GM23338 (cell line): Measurements from ENCODE around the gene ALCAM. TPM values are rescaled to one million over a fixed set of nuclear protein-coding genes. Genes with fewer than 3 reads are reported as not detected.

Experiments used
- ATAC-seq: fragments of 200-7000 bp; cut with Tn5 transposase; 3 replicates; pipeline ENCODE4 v1.9.1; 2020
- DNase-seq: peaks from one replicate; pipeline ENCODE4 v3.0.0-alpha.2; 2015; ENCODE audit warnings: low spot score
- H2AFZ ChIP-seq: fragments of 200-600 bp; sonication (generic); 2 replicates; pipeline ENCODE4 v1.8.0; 2016; ENCODE audit warnings: antibody characterized with exemption, mild to moderate bottlenecking, moderate library complexity
- H3F3A ChIP-seq: fragments of 200-600 bp; sonication (generic); replicated peaks from 2 replicates; pipeline ENCODE4 v1.8.0; 2017; ENCODE audit warnings: antibody characterized with exemption, mixed run types, low read depth
- H3K27ac ChIP-seq: fragments of 200-600 bp; sonication (generic); 2 replicates; pipeline ENCODE4 v1.6.1; 2016; ENCODE audit warnings: low read depth
- H3K27me3 ChIP-seq: fragments of 200-600 bp; sonication (generic); 2 replicates; pipeline ENCODE4 v1.8.0; 2016; ENCODE audit warnings: mild to moderate bottlenecking, mixed run types, moderate library complexity; ENCODE audit not compliant: insufficient read depth
- H3K36me3 ChIP-seq: fragments of 200-600 bp; sonication (generic); 2 replicates; pipeline ENCODE4 v1.8.0; 2016; ENCODE audit warnings: mild to moderate bottlenecking; ENCODE audit not compliant: insufficient read depth
- H3K4me1 ChIP-seq: fragments of 200-600 bp; sonication (generic); 2 replicates; pipeline ENCODE4 v1.8.0; 2016; ENCODE audit warnings: mild to moderate bottlenecking, moderate library complexity; ENCODE audit not compliant: insufficient read depth
- H3K4me2 ChIP-seq: fragments of 200-600 bp; sonication (generic); 2 replicates; pipeline ENCODE4 v1.7.1; 2017; ENCODE audit warnings: mixed run types
- H3K4me3 ChIP-seq: fragments of 200-600 bp; sonication (generic); 2 replicates; pipeline ENCODE4 v1.6.1; 2016; ENCODE audit warnings: mixed run types
- H3K79me2 ChIP-seq: fragments of 200-600 bp; sonication (generic); replicated peaks from 2 replicates; pipeline ENCODE4 v1.8.0; 2017; ENCODE audit warnings: mild to moderate bottlenecking; ENCODE audit not compliant: insufficient read depth
- H3K9me2 ChIP-seq: fragments of 200-600 bp; sonication (generic); 2 replicates; pipeline ENCODE4 v1.8.0; 2017; ENCODE audit not compliant: insufficient read depth
- H4K20me1 ChIP-seq: fragments of 200-600 bp; sonication (generic); replicated peaks from 2 replicates; pipeline ENCODE4 v1.8.0; 2017; ENCODE audit warnings: mild to moderate bottlenecking; ENCODE audit not compliant: insufficient read depth
- H3K27ac Mint-ChIP-seq: 2 replicates; pipeline ENCODE4 v1.8.0; 2020; ENCODE audit warnings: inconsistent platforms, mild to moderate bottlenecking, moderate library complexity, mixed read lengths
- H3K27me3 Mint-ChIP-seq: 3 replicates; pipeline ENCODE4 v1.8.0; 2022; ENCODE audit warnings: low read depth, mild to moderate bottlenecking, moderate library complexity, mixed read lengths, inconsistent platforms; ENCODE audit not compliant: insufficient read depth, poor library complexity
- H3K36me3 Mint-ChIP-seq: 3 replicates; pipeline ENCODE4 v1.8.0; 2021; ENCODE audit warnings: low read depth, mild to moderate bottlenecking, inconsistent platforms, moderate library complexity, mixed read lengths
- H3K4me1 Mint-ChIP-seq: 3 replicates; pipeline ENCODE4 v1.8.0; 2020; ENCODE audit warnings: mild to moderate bottlenecking, inconsistent platforms, mixed read lengths
- H3K4me3 Mint-ChIP-seq: 3 replicates; pipeline ENCODE4 v1.8.0; 2021; ENCODE audit warnings: moderate library complexity, mild to moderate bottlenecking, inconsistent platforms, mixed read lengths
- H3K9me3 Mint-ChIP-seq: 3 replicates; pipeline ENCODE4 v1.8.0; 2020; ENCODE audit warnings: moderate library complexity, mild to moderate bottlenecking, inconsistent platforms, mixed read lengths
- CREB1 ChIP-seq: fragments of 250-450 bp; sonication (Bioruptor Pico); IDR thresholded peaks from 2 replicates; pipeline ENCODE4 v1.5.0; 2020; ENCODE audit warnings: low read depth, mild to moderate bottlenecking, moderate library complexity
- EZH2phosphoT487 ChIP-seq: fragments of 200-600 bp; sonication (generic); IDR thresholded peaks from one replicate; pipeline ENCODE4 v1.8.1; 2018; ENCODE audit warnings: antibody characterized with exemption; ENCODE audit not compliant: unreplicated experiment
- NANOG ChIP-seq: IDR thresholded peaks from 2 replicates; pipeline ENCODE4 v1.6.1; 2016; ENCODE audit warnings: antibody characterized with exemption, borderline replicate concordance
- POLR2AphosphoS5 ChIP-seq: IDR thresholded peaks from 2 replicates; pipeline ENCODE4 v1.6.1; 2016; ENCODE audit warnings: antibody characterized with exemption, low read depth
- STAT1 ChIP-seq: IDR thresholded peaks from one replicate; pipeline ENCODE4 v1.6.1; 2016; ENCODE audit warnings: antibody characterized with exemption; ENCODE audit not compliant: unreplicated experiment
- ZNF114 ChIP-seq: fragments of 250-450 bp; sonication (Bioruptor Pico); IDR thresholded peaks from 2 replicates; pipeline ENCODE4 v1.5.0; 2020; ENCODE audit warnings: mild to moderate bottlenecking, moderate library complexity
- polyA plus RNA-seq: library from polyadenylated mRNA; unstranded; fragments of >200 nt; fragmentation: Nextera tagmentation; extraction: Ambion mirVana; gene quantifications from 2 replicates; pipeline ENCODE4 v1.2.1, GENCODE V29; 2016
- total RNA-seq: library from RNA; depleted of rRNA; stranded (reverse); fragments of >200 nt; shearing (Covaris generic); gene quantifications from 2 replicates; pipeline ENCODE4 v1.2.3, GENCODE V29; 2014
- TF ChIP-seq, protein P1 (sequence below), 2 experiments: fragments of 200-600 bp in 1 of 2; sonication (generic) in 1 of 2; conservative IDR thresholded peaks; 2 replicates each; pipeline versions ENCODE4 v1.5.1 to v1.6.1; 2016 to 2017; ENCODE audit warnings: antibody characterized with exemption in 2 of 2, low read depth in 2 of 2, mild to moderate bottlenecking in 2 of 2, moderate library complexity in 1 of 2
- TF ChIP-seq, protein P2 (sequence below): IDR thresholded peaks from one replicate; pipeline ENCODE4 v1.6.1; 2018; ENCODE audit warnings: antibody characterized with exemption; ENCODE audit not compliant: unreplicated experiment
- TF ChIP-seq, protein P3 (sequence below): fragments of 250-450 bp; sonication (Bioruptor Pico); IDR thresholded peaks from 2 replicates; pipeline ENCODE4 v1.5.0; 2020; ENCODE audit warnings: mild to moderate bottlenecking, moderate library complexity

The ALCAM gene
- total and polyA plus RNA-seq, 2 experiments from 2014 or later: 11.3 to 36.0 TPM

DNA sequence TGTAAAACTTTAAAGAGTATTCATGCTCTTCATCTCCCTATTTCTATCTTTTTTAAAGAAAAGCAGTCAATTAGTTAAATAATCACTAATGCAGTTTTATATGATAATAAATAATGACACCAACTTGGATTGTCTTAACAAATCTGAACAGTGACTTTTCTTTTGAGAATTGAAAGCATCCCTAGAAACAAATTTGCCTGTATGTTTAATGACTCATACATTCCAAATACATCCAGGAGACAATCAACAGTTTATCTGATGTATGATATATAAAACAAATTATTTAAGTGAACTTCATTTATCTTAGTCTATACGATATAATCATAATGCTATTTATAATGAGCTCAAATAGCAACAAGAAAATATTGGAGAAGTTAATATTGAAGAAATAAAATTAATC lies 78.0 kb downstream of the ALCAM start:
- peaks cover 14% of the 10 kb centered on the region for H3K4me1 ChIP-seq
- no peaks in the 10 kb centered on the region; the same call in 2 of the 3 replicates for H3K36me3 Mint-ChIP-seq
- DNase-seq (no peak), ATAC-seq (no peak)
- no peaks in the 10 kb centered on the region for H3K27me3 ChIP-seq
- H3K27ac Mint-ChIP-seq: no peak overlapping the region
- no peak overlapping the region for H3K27ac ChIP-seq
- H3F3A ChIP-seq: no peaks in the 10 kb centered on the region
- H3K4me1 Mint-ChIP-seq: peaks cover 12% of the 10 kb centered on the region; the same call in 2 of the 3 replicates
- no peaks in the 10 kb centered on the region; the same call in 2 of the 3 replicates for H3K9me3 Mint-ChIP-seq
- H2AFZ ChIP-seq: no peak overlapping the region
- peaks cover 3% of the 10 kb centered on the region; the same call in 1 of the 2 replicates for H3K9me2 ChIP-seq
- TF ChIP-seq POLR2AphosphoS5: no peak
- TF ChIP-seq ZNF114 (CRISPR knock-in tag): no peak
- no peak overlapping the region for H3K4me2 ChIP-seq
- no peaks in the 10 kb centered on the region for H4K20me1 ChIP-seq
- H3K79me2 ChIP-seq: no peaks in the 10 kb centered on the region
- no peak overlapping the region for H3K4me3 ChIP-seq
- H3K4me3 Mint-ChIP-seq: no peak overlapping the region
- H3K27me3 Mint-ChIP-seq: peaks cover 2% of the 10 kb centered on the region
- no peaks in the 10 kb centered on the region for H3K36me3 ChIP-seq

DNA sequence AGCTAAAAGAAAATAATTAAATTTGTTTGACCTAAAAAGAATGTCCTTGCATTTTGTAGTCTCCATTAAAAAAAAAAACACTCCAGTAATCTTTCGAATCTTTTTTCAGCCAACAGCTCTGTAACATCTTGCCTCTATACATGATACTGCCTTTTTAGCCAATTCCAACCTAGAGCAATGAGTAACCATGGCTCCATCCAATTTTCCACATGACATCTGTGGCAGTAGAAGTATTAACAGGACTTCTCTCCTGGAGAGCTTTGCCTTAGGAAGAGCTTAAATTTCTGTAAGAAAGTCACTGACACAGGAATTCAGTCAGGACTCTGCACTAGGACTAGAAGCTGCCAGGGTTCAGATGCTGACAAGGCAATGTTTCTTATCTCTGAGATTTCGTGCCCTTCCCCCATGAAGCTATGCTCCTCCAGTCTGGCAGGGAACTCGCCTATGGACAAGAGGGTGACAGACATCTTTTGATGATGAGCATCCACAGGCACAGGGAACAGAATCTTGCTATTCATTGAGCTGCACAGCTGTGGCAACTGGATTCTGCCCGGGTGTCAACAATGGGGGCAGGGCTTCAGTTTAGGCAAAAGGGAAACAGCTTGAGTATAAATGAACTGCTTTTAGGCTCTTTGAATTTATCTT lies 81.8 kb downstream of the ALCAM start:
- H3K27me3 ChIP-seq: no peaks in the 10 kb centered on the region
- Mint-ChIP-seq H3K9me3 (no peaks in the 10 kb centered on the region; the same call in 2 of the 3 replicates), H3K27ac (peak overlapping the region; percentile 33), H3K36me3 (0 out of 3 replicates have a peak, but pooled peaks cover 5% of the 10 kb centered on the region), H3K27me3 (peaks cover 2% of the 10 kb centered on the region), H3K4me1 (peaks cover 12% of the 10 kb centered on the region; the same call in 2 of the 3 replicates), H3K4me3 (no peak overlapping the region)
- H3K4me2 ChIP-seq: 0 out of 2 replicates have a peak overlapping the region, but pooled peaks have one; percentile 29
- H3K79me2 ChIP-seq: 0 out of 2 replicates have a peak, but pooled peaks cover 3% of the 10 kb centered on the region
- H3K4me3 ChIP-seq: no peak overlapping the region
- no peaks in the 10 kb centered on the region for H4K20me1 ChIP-seq
- H3K36me3 ChIP-seq: no peaks in the 10 kb centered on the region
- DNase-seq (peak; percentile 28), ATAC-seq (peak; percentile 34; the same call in 1 of the 3 replicates)
- peaks cover 3% of the 10 kb centered on the region; the same call in 1 of the 2 replicates for H3K9me2 ChIP-seq
- peaks cover 14% of the 10 kb centered on the region for H3K4me1 ChIP-seq
- H3F3A ChIP-seq: no peaks in the 10 kb centered on the region
- no peak overlapping the region for H3K27ac ChIP-seq
- no peak overlapping the region for H2AFZ ChIP-seq
- no peak for TF ChIP-seq NANOG
- TF ChIP-seq, protein P1, sequence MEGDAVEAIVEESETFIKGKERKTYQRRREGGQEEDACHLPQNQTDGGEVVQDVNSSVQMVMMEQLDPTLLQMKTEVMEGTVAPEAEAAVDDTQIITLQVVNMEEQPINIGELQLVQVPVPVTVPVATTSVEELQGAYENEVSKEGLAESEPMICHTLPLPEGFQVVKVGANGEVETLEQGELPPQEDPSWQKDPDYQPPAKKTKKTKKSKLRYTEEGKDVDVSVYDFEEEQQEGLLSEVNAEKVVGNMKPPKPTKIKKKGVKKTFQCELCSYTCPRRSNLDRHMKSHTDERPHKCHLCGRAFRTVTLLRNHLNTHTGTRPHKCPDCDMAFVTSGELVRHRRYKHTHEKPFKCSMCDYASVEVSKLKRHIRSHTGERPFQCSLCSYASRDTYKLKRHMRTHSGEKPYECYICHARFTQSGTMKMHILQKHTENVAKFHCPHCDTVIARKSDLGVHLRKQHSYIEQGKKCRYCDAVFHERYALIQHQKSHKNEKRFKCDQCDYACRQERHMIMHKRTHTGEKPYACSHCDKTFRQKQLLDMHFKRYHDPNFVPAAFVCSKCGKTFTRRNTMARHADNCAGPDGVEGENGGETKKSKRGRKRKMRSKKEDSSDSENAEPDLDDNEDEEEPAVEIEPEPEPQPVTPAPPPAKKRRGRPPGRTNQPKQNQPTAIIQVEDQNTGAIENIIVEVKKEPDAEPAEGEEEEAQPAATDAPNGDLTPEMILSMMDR (conservative IDR thresholded peaks at IDR 0.05; ENCODE audit: low read depth in 2 of 2): no peak
- TF ChIP-seq CREB1 (CRISPR knock-in tag): no peak
- TF ChIP-seq, protein P2, sequence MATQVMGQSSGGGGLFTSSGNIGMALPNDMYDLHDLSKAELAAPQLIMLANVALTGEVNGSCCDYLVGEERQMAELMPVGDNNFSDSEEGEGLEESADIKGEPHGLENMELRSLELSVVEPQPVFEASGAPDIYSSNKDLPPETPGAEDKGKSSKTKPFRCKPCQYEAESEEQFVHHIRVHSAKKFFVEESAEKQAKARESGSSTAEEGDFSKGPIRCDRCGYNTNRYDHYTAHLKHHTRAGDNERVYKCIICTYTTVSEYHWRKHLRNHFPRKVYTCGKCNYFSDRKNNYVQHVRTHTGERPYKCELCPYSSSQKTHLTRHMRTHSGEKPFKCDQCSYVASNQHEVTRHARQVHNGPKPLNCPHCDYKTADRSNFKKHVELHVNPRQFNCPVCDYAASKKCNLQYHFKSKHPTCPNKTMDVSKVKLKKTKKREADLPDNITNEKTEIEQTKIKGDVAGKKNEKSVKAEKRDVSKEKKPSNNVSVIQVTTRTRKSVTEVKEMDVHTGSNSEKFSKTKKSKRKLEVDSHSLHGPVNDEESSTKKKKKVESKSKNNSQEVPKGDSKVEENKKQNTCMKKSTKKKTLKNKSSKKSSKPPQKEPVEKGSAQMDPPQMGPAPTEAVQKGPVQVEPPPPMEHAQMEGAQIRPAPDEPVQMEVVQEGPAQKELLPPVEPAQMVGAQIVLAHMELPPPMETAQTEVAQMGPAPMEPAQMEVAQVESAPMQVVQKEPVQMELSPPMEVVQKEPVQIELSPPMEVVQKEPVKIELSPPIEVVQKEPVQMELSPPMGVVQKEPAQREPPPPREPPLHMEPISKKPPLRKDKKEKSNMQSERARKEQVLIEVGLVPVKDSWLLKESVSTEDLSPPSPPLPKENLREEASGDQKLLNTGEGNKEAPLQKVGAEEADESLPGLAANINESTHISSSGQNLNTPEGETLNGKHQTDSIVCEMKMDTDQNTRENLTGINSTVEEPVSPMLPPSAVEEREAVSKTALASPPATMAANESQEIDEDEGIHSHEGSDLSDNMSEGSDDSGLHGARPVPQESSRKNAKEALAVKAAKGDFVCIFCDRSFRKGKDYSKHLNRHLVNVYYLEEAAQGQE: no peak
- no peak for TF ChIP-seq STAT1
- TF ChIP-seq, protein P3, sequence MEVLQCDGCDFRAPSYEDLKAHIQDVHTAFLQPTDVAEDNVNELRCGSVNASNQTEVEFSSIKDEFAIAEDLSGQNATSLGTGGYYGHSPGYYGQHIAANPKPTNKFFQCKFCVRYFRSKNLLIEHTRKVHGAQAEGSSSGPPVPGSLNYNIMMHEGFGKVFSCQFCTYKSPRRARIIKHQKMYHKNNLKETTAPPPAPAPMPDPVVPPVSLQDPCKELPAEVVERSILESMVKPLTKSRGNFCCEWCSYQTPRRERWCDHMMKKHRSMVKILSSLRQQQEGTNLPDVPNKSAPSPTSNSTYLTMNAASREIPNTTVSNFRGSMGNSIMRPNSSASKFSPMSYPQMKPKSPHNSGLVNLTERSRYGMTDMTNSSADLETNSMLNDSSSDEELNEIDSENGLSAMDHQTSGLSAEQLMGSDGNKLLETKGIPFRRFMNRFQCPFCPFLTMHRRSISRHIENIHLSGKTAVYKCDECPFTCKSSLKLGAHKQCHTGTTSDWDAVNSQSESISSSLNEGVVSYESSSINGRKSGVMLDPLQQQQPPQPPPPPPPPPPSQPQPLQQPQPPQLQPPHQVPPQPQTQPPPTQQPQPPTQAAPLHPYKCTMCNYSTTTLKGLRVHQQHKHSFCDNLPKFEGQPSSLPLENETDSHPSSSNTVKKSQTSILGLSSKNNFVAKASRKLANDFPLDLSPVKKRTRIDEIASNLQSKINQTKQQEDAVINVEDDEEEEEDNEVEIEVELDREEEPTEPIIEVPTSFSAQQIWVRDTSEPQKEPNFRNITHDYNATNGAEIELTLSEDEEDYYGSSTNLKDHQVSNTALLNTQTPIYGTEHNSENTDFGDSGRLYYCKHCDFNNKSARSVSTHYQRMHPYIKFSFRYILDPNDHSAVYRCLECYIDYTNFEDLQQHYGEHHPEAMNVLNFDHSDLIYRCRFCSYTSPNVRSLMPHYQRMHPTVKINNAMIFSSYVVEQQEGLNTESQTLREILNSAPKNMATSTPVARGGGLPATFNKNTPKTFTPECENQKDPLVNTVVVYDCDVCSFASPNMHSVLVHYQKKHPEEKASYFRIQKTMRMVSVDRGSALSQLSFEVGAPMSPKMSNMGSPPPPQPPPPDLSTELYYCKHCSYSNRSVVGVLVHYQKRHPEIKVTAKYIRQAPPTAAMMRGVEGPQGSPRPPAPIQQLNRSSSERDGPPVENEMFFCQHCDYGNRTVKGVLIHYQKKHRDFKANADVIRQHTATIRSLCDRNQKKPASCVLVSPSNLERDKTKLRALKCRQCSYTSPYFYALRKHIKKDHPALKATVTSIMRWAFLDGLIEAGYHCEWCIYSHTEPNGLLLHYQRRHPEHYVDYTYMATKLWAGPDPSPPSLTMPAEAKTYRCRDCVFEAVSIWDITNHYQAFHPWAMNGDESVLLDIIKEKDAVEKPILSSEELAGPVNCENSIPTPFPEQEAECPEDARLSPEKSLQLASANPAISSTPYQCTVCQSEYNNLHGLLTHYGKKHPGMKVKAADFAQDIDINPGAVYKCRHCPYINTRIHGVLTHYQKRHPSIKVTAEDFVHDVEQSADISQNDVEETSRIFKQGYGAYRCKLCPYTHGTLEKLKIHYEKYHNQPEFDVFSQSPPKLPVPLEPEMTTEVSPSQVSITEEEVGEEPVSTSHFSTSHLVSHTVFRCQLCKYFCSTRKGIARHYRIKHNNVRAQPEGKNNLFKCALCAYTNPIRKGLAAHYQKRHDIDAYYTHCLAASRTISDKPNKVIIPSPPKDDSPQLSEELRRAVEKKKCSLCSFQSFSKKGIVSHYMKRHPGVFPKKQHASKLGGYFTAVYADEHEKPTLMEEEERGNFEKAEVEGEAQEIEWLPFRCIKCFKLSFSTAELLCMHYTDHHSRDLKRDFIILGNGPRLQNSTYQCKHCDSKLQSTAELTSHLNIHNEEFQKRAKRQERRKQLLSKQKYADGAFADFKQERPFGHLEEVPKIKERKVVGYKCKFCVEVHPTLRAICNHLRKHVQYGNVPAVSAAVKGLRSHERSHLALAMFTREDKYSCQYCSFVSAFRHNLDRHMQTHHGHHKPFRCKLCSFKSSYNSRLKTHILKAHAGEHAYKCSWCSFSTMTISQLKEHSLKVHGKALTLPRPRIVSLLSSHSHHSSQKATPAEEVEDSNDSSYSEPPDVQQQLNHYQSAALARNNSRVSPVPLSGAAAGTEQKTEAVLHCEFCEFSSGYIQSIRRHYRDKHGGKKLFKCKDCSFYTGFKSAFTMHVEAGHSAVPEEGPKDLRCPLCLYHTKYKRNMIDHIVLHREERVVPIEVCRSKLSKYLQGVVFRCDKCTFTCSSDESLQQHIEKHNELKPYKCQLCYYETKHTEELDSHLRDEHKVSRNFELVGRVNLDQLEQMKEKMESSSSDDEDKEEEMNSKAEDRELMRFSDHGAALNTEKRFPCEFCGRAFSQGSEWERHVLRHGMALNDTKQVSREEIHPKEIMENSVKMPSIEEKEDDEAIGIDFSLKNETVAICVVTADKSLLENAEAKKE (CRISPR knock-in tag): no peak
- no peak for TF ChIP-seq ZNF114 (CRISPR knock-in tag)
- no peak for TF ChIP-seq EZH2phosphoT487
